Liver (tissue), 3 donors: ENCODE measurements around the gene CETN1.

Experiments
- FOXA1 ChIP-seq: IDR thresholded peaks from 2 replicates; pipeline ENCODE4 v1.6.1; 2016; ENCODE audit warnings: antibody characterized with exemption
- JUND ChIP-seq, 2 donors: IDR thresholded peaks; 2 replicates each; pipeline ENCODE4 v1.6.1; 2016; ENCODE audit warnings: antibody characterized with exemption in 2 of 2
- NR2F2 ChIP-seq: IDR thresholded peaks from 2 replicates; pipeline ENCODE4 v1.6.1; 2016; ENCODE audit warnings: antibody characterized with exemption
- RAD21 ChIP-seq, 2 donors: IDR thresholded peaks; 2 replicates each; pipeline ENCODE4 v1.6.1; 2016; ENCODE audit warnings: antibody characterized with exemption in 2 of 2, mild to moderate bottlenecking in 2 of 2
- SP1 ChIP-seq: IDR thresholded peaks from 2 replicates; pipeline ENCODE4 v1.6.1; 2018; ENCODE audit warnings: antibody characterized with exemption, mild to moderate bottlenecking
- YY1 ChIP-seq: IDR thresholded peaks from 2 replicates; pipeline ENCODE4 v1.6.1; 2016; ENCODE audit warnings: antibody characterized with exemption, mild to moderate bottlenecking
- TF ChIP-seq, protein P1 (sequence below): fragments of 150-350 bp; IDR thresholded peaks from 2 replicates; pipeline ENCODE4 v1.5.1; 2017; ENCODE audit warnings: improper control_type of control experiment, low read depth, low read length; ENCODE audit not compliant: missing input control
- TF ChIP-seq, protein P2 (sequence below): IDR thresholded peaks from 2 replicates; pipeline ENCODE4 v1.6.1; 2016; ENCODE audit warnings: antibody characterized with exemption, mild to moderate bottlenecking
- donor health status: healthy.
- donor health status: healthy.

DNA sequence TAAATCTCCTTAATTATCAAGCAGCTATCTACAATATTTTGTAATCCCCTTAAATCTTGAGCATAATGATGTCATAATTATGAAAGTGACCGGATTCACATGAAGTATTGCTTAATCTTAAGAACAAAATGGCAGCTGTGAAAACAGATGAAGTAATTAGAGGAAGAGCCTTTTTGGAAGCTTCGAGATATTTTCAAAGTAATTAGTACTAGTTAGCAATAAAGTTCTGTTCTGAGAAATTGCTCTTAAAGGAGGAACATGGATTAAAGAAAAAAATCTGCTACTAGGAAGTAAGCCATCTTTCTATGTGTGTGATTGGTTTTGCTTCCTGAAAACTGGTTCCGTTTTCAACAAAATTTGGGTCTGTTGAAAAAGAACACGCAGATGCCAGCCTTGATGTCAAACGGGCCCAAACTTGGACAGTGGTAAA is 34.9 kb downstream of the CETN1 start:
- TF ChIP-seq, protein P1, sequence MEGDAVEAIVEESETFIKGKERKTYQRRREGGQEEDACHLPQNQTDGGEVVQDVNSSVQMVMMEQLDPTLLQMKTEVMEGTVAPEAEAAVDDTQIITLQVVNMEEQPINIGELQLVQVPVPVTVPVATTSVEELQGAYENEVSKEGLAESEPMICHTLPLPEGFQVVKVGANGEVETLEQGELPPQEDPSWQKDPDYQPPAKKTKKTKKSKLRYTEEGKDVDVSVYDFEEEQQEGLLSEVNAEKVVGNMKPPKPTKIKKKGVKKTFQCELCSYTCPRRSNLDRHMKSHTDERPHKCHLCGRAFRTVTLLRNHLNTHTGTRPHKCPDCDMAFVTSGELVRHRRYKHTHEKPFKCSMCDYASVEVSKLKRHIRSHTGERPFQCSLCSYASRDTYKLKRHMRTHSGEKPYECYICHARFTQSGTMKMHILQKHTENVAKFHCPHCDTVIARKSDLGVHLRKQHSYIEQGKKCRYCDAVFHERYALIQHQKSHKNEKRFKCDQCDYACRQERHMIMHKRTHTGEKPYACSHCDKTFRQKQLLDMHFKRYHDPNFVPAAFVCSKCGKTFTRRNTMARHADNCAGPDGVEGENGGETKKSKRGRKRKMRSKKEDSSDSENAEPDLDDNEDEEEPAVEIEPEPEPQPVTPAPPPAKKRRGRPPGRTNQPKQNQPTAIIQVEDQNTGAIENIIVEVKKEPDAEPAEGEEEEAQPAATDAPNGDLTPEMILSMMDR, result no peak
- TF ChIP-seq RAD21 (IDR thresholded peaks at IDR 0.05) (no peak), YY1 (no peak), JUND (IDR thresholded peaks at IDR 0.05) (no peak), FOXA1 (no peak), NR2F2 (no peak), SP1 (no peak)
- TF ChIP-seq, protein P2, sequence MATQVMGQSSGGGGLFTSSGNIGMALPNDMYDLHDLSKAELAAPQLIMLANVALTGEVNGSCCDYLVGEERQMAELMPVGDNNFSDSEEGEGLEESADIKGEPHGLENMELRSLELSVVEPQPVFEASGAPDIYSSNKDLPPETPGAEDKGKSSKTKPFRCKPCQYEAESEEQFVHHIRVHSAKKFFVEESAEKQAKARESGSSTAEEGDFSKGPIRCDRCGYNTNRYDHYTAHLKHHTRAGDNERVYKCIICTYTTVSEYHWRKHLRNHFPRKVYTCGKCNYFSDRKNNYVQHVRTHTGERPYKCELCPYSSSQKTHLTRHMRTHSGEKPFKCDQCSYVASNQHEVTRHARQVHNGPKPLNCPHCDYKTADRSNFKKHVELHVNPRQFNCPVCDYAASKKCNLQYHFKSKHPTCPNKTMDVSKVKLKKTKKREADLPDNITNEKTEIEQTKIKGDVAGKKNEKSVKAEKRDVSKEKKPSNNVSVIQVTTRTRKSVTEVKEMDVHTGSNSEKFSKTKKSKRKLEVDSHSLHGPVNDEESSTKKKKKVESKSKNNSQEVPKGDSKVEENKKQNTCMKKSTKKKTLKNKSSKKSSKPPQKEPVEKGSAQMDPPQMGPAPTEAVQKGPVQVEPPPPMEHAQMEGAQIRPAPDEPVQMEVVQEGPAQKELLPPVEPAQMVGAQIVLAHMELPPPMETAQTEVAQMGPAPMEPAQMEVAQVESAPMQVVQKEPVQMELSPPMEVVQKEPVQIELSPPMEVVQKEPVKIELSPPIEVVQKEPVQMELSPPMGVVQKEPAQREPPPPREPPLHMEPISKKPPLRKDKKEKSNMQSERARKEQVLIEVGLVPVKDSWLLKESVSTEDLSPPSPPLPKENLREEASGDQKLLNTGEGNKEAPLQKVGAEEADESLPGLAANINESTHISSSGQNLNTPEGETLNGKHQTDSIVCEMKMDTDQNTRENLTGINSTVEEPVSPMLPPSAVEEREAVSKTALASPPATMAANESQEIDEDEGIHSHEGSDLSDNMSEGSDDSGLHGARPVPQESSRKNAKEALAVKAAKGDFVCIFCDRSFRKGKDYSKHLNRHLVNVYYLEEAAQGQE, result no peak
